ENCODE data around the gene MAFB. TPM values are rescaled to one million over a fixed set of nuclear protein-coding genes. Genes with fewer than 3 reads are reported as not detected.

Gene MAFB
- total and polyA plus RNA-seq, 4 donors: 7.3 to 18.0 (median 11.7) TPM

- H3K27ac ChIP-seq (ENCODE audit: low read depth, low read length): no peak overlapping the region
- no peaks in the 10 kb centered on the region for H3K27me3 ChIP-seq (ENCODE audit: control insufficient read depth, insufficient read depth, low read length)
- H3K36me3 ChIP-seq (ENCODE audit: control insufficient read depth, insufficient read depth, low read length): no peaks in the 10 kb centered on the region
- DNase-seq (ENCODE audit: low read depth in 4 of 6, low spot score in 6 of 6): no peak
- no peaks in the 10 kb centered on the region for H3K4me1 ChIP-seq (ENCODE audit: control insufficient read depth, insufficient read depth, low read length)
- H3K9me3 ChIP-seq (ENCODE audit: control insufficient read depth, insufficient read depth, low read length): no peaks in the 10 kb centered on the region
- no peak overlapping the region for H3K4me3 ChIP-seq (ENCODE audit: low read depth, low read length)
- 92% methylated on average over 2 of the region's 2 CpGs for WGBS (ENCODE audit: insufficient coverage)
These were observed 49.2 kb downstream of the MAFB start for GRCh38 chr20:40639676-40640355.

GRCh38 chr20:40639132-40639531 lies 49.9 kb downstream of the MAFB start:
- H3K4me1 ChIP-seq (ENCODE audit: control insufficient read depth, insufficient read depth, low read length): no peaks in the 10 kb centered on the region
- H3K36me3 ChIP-seq (ENCODE audit: control insufficient read depth, insufficient read depth, low read length): no peaks in the 10 kb centered on the region
- H3K27ac ChIP-seq (ENCODE audit: low read depth, low read length): no peak overlapping the region
- no peak for DNase-seq (ENCODE audit: low read depth in 4 of 6, low spot score in 6 of 6)
- no peaks in the 10 kb centered on the region for H3K9me3 ChIP-seq (ENCODE audit: control insufficient read depth, insufficient read depth, low read length)
- no peak overlapping the region for H3K4me3 ChIP-seq (ENCODE audit: low read depth, low read length)
- H3K27me3 ChIP-seq (ENCODE audit: control insufficient read depth, insufficient read depth, low read length): no peaks in the 10 kb centered on the region
- 65% methylated on average over 1 of the region's 1 CpG for WGBS (ENCODE audit: insufficient coverage)

- WGBS (ENCODE audit: insufficient coverage): 58% methylated on average over 2 of the region's 2 CpGs
- Histone ChIP-seq H3K27ac (ENCODE audit: low read depth, low read length) (no peak overlapping the region), H3K4me1 (ENCODE audit: control insufficient read depth, insufficient read depth, low read length) (no peaks in the 10 kb centered on the region), H3K4me3 (ENCODE audit: low read depth, low read length) (no peak overlapping the region), H3K36me3 (ENCODE audit: control insufficient read depth, insufficient read depth, low read length) (no peaks in the 10 kb centered on the region), H3K9me3 (ENCODE audit: control insufficient read depth, insufficient read depth, low read length) (no peaks in the 10 kb centered on the region), H3K27me3 (ENCODE audit: control insufficient read depth, insufficient read depth, low read length) (no peaks in the 10 kb centered on the region)
- no peak for DNase-seq (ENCODE audit: low read depth in 4 of 6, low spot score in 6 of 6)
These were observed 50.6 kb downstream of the MAFB start for GRCh38 chr20:40638414-40638813.

- Histone ChIP-seq H3K27ac (ENCODE audit: low read depth, low read length) (no peak overlapping the region), H3K9me3 (ENCODE audit: control insufficient read depth, insufficient read depth, low read length) (no peaks in the 10 kb centered on the region), H3K4me1 (ENCODE audit: control insufficient read depth, insufficient read depth, low read length) (no peaks in the 10 kb centered on the region), H3K4me3 (ENCODE audit: low read depth, low read length) (no peak overlapping the region), H3K36me3 (ENCODE audit: control insufficient read depth, insufficient read depth, low read length) (no peaks in the 10 kb centered on the region), H3K27me3 (ENCODE audit: control insufficient read depth, insufficient read depth, low read length) (peaks cover 2% of the 10 kb centered on the region)
- no peak for DNase-seq (ENCODE audit: low read depth in 4 of 6, low spot score in 6 of 6)
- 100% methylated on average over 1 of the region's 3 CpGs for WGBS (ENCODE audit: insufficient coverage)
These were observed 51.9 kb downstream of the MAFB start for GRCh38 chr20:40637176-40637575.

- Histone ChIP-seq H3K36me3 (ENCODE audit: control insufficient read depth, insufficient read depth, low read length) (no peaks in the 10 kb centered on the region), H3K4me1 (ENCODE audit: control insufficient read depth, insufficient read depth, low read length) (no peaks in the 10 kb centered on the region), H3K27me3 (ENCODE audit: control insufficient read depth, insufficient read depth, low read length) (peaks cover 2% of the 10 kb centered on the region), H3K9me3 (ENCODE audit: control insufficient read depth, insufficient read depth, low read length) (no peaks in the 10 kb centered on the region), H3K27ac (ENCODE audit: low read depth, low read length) (no peak overlapping the region), H3K4me3 (ENCODE audit: low read depth, low read length) (no peak overlapping the region)
- DNase-seq (ENCODE audit: low read depth in 4 of 6, low spot score in 6 of 6): no peak
- WGBS (ENCODE audit: insufficient coverage): 94% methylated on average over 2 of the region's 2 CpGs
These were observed 52.5 kb downstream of the MAFB start for GRCh38 chr20:40636486-40636885.

GRCh38 chr20:40635971-40636370 lies 53.1 kb downstream of the MAFB start:
- Histone ChIP-seq H3K4me3 (ENCODE audit: low read depth, low read length) (no peak overlapping the region), H3K9me3 (ENCODE audit: control insufficient read depth, insufficient read depth, low read length) (no peaks in the 10 kb centered on the region), H3K27ac (ENCODE audit: low read depth, low read length) (no peak overlapping the region), H3K4me1 (ENCODE audit: control insufficient read depth, insufficient read depth, low read length) (no peaks in the 10 kb centered on the region), H3K27me3 (ENCODE audit: control insufficient read depth, insufficient read depth, low read length) (peaks cover 2% of the 10 kb centered on the region), H3K36me3 (ENCODE audit: control insufficient read depth, insufficient read depth, low read length) (no peaks in the 10 kb centered on the region)
- DNase-seq (ENCODE audit: low read depth in 4 of 6, low spot score in 6 of 6): no peak
